Suprapubic skin (tissue), 4 donors: ENCODE results near the gene GOLGA8A. TPM values are rescaled to one million over a fixed set of nuclear protein-coding genes. Genes with fewer than 3 reads are reported as not detected.
"Not testable (repeated sequence)": the region's sequence is repeated elsewhere in the genome, so short reads cannot be mapped to it uniquely, and the experiment has no call there.

Source experiments
- DNase-seq, 2 donors: peaks; one replicate each; pipeline ENCODE4 v3.0.0-alpha.2; 2019; ENCODE audit warnings: low spot score in 2 of 2
- H3K27ac ChIP-seq: fragments of 200-600 bp; sonication (generic); one replicate; pipeline ENCODE4 v1.5.1; 2019
- H3K27me3 ChIP-seq: fragments of 200-600 bp; sonication (generic); one replicate; pipeline ENCODE4 v1.5.1; 2019
- H3K36me3 ChIP-seq: fragments of 200-600 bp; sonication (generic); one replicate; pipeline ENCODE4 v1.5.1; 2019
- H3K4me1 ChIP-seq: fragments of 200-600 bp; sonication (generic); one replicate; pipeline ENCODE4 v1.5.1; 2019
- H3K4me3 ChIP-seq: fragments of 200-600 bp; sonication (generic); one replicate; pipeline ENCODE4 v1.5.1; 2019; ENCODE audit warnings: mild to moderate bottlenecking
- H3K9me3 ChIP-seq: fragments of 200-600 bp; sonication (generic); one replicate; pipeline ENCODE4 v1.5.1; 2019
- EP300 ChIP-seq: sonication (generic); formaldehyde crosslinking; IDR thresholded peaks from one replicate; pipeline ENCODE4 v1.6.1; 2017; ENCODE audit warnings: antibody characterized with exemption
- POLR2A ChIP-seq, 2 donors: fragments of 450-650 bp; IDR thresholded peaks; one replicate each; pipeline ENCODE4 v1.6.1; 2017; ENCODE audit warnings: antibody characterized with exemption in 2 of 2, mild to moderate bottlenecking in 2 of 2, moderate library complexity in 2 of 2
- POLR2AphosphoS5 ChIP-seq, 3 donors: sonication (generic); formaldehyde crosslinking; IDR thresholded peaks; one replicate each; pipeline ENCODE4 v1.6.1; 2017; ENCODE audit warnings: antibody characterized with exemption in 3 of 3
- WGBS: methylation state at CpG from one replicate; pipeline ENCODE4 v1.1.5; 2018; 5-methylcytosine and 5-hydroxymethylcytosine counted together
- total RNA-seq, 4 donors: library from RNA; depleted of rRNA; stranded (reverse); fragments of >200 nt; gene quantifications; one replicate each; pipeline ENCODE4 v1.1.0, GENCODE V29; 2016
- TF ChIP-seq, protein P1 (sequence below), 2 donors: fragments of 200-600 bp in 1 of 2; fragments of 450-650 bp in 1 of 2; sonication (generic) in 1 of 2; IDR thresholded peaks; one replicate each; pipeline ENCODE4 v1.5.1; 2016 to 2019; ENCODE audit warnings: antibody characterized with exemption in 2 of 2, mild to moderate bottlenecking in 1 of 2, moderate library complexity in 1 of 2

The GOLGA8A gene
- total RNA-seq, 4 donors from 2014 or later: 19.5 to 155 (median 55.4) TPM

DNA sequence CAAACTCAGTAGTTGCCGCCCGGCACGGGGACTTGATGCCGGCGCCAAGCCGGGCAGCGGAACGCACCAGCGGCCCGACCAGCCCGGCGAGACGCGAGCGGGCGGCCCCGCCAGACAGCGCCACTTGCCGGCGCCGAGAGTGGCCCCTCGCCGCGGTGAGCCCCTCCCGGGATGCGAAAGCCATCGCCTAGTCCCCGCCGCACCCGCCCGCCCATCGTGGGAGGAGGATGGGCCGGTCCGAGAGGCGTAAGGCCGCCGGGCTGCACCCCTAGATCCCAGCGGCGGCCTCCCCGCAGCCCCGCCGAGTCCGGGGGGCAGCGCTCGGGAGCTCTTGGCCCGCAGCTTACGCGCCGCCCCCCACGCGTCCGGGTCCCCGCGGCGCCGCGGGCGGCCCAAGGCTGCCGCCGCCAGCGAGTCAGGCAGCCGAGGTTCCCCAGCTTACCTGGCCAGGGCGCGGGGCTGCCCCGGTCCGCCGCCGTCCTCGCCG, 609 bp downstream of the GOLGA8A start:
- WGBS: no CpG with 5 or more reads among the region's 70 CpGs

DNA sequence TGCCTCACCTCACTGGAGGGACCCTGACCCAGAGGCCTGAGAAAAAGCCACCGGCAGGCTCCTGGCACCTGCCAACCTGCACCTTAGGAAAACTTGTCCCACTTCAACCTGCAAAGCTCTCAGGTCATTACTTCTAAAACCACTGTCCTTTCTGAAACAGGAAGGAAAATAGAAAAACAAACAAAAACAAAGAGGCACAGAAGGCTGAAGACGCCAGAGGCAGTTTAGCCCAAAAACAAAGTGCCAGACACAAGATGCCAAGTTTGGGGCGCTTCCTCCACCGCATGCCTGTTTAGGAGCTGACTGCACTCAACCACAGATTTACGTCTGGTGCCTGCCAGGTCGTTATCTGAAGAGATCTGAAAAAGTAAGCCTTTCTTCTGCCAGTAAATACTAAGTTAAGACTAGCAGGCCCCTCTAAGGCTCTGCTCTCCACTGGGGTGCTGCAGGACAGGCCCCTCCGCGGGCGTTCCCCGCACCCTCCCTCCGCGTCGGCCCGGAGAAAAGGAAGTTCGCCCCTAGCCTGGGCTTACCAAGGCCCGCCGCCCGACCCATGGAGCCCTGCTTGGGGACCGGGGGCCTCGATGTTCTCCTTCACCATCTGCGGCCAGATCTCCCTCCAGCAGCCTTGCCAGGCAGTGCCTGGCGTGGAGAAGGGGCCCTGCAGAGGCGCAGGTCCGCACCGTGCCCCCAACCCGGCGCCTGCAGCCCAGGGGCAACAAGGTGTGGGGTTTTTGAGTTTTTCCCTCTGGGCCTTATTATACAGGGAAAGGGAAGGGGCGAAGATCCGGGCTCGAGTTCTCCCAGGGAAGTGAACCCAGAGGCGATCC, 1.3 kb downstream of the GOLGA8A start:
- H3K27ac ChIP-seq: peak overlapping the region; percentile 56
- no peak for TF ChIP-seq EP300
- no peak for TF ChIP-seq POLR2A (IDR thresholded peaks at IDR 0.05)
- no peak for TF ChIP-seq POLR2AphosphoS5 (IDR thresholded peaks at IDR 0.05)
- TF ChIP-seq, protein P1, sequence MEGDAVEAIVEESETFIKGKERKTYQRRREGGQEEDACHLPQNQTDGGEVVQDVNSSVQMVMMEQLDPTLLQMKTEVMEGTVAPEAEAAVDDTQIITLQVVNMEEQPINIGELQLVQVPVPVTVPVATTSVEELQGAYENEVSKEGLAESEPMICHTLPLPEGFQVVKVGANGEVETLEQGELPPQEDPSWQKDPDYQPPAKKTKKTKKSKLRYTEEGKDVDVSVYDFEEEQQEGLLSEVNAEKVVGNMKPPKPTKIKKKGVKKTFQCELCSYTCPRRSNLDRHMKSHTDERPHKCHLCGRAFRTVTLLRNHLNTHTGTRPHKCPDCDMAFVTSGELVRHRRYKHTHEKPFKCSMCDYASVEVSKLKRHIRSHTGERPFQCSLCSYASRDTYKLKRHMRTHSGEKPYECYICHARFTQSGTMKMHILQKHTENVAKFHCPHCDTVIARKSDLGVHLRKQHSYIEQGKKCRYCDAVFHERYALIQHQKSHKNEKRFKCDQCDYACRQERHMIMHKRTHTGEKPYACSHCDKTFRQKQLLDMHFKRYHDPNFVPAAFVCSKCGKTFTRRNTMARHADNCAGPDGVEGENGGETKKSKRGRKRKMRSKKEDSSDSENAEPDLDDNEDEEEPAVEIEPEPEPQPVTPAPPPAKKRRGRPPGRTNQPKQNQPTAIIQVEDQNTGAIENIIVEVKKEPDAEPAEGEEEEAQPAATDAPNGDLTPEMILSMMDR (IDR thresholded peaks at IDR 0.05): no peak
- WGBS: 4% methylated on average over 21 of the region's 31 CpGs

More for the DNA sequence above, 609 bp downstream of the GOLGA8A start:
- Histone ChIP-seq H3K9me3 (no peaks in the 10 kb centered on the region), H3K4me1 (peaks cover 21% of the 10 kb centered on the region), H3K27me3 (no peaks in the 10 kb centered on the region), H3K4me3 (peak overlapping the region; percentile 81), H3K36me3 (peaks cover 10% of the 10 kb centered on the region), H3K27ac (peak overlapping the region; percentile 56)
- no peak for DNase-seq
- no peak for TF ChIP-seq POLR2AphosphoS5 (IDR thresholded peaks at IDR 0.05)
- TF ChIP-seq POLR2A (IDR thresholded peaks at IDR 0.05): no peak
- no peak for TF ChIP-seq EP300
- TF ChIP-seq, protein P1 (IDR thresholded peaks at IDR 0.05): no peak

GRCh38 chr15:34435658-34436057, 1.9 kb downstream of the GOLGA8A start:
- 90% methylated on average over 6 of the region's 11 CpGs for WGBS
- TF ChIP-seq, protein P1 (IDR thresholded peaks at IDR 0.05): no peak
- TF ChIP-seq POLR2AphosphoS5 (IDR thresholded peaks at IDR 0.05) (no peak), EP300 (no peak), POLR2A (IDR thresholded peaks at IDR 0.05) (no peak)
- DNase-seq: no peak
- Histone ChIP-seq H3K9me3 (no peaks in the 10 kb centered on the region), H3K27me3 (no peaks in the 10 kb centered on the region), H3K4me3 (peak overlapping the region; percentile 81), H3K27ac (no peak overlapping the region), H3K36me3 (peaks cover 12% of the 10 kb centered on the region), H3K4me1 (peaks cover 21% of the 10 kb centered on the region)

More for the DNA sequence above, 1.3 kb downstream of the GOLGA8A start:
- Histone ChIP-seq H3K27me3 (no peaks in the 10 kb centered on the region), H3K4me1 (peaks cover 21% of the 10 kb centered on the region), H3K4me3 (peak overlapping the region; percentile 81), H3K36me3 (peaks cover 12% of the 10 kb centered on the region), H3K9me3 (no peaks in the 10 kb centered on the region)
- DNase-seq: no peak

DNA sequence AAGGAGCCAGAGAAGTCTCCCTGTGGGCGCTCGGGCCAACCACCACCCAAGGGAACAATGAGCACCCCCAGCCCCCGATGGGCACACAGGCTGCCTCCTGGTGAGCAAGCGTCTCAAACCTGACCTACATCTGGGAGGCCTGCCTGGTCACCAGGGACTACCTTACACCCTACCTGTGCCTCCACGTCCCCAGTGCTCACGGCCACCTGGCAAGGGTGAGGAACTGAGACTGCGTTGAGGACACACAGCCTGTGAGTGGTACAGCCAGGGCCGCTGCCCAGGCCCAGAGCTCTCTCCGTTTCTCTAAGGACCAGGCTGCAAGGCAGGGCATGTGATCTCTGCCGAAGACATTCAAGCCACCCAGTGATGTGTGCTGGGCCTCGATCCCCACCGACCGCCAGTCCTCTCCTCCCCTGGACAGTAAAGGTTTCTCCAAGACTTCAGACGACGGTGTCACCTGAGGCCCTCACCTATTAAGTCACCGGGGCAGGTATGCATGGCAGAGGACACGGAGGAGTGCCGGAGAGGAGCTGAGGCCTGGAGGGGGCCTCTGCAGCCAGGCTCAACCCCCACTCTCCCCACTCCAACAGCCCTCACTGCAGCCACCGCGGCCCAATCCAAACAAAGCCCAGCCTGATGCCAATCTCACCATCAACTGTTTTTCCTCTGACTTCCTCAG, 2.8 kb downstream of the GOLGA8A start:
- no peaks in the 10 kb centered on the region for H3K27me3 ChIP-seq
- no peak for DNase-seq
- no peak overlapping the region for H3K27ac ChIP-seq
- TF ChIP-seq POLR2A (IDR thresholded peaks at IDR 0.05) (no peak), EP300 (no peak), POLR2AphosphoS5 (IDR thresholded peaks at IDR 0.05) (no peak)
- TF ChIP-seq, protein P1 (IDR thresholded peaks at IDR 0.05): no peak
- peaks cover 21% of the 10 kb centered on the region for H3K4me1 ChIP-seq
- H3K4me3 ChIP-seq: no peak overlapping the region
- H3K9me3 ChIP-seq: no peaks in the 10 kb centered on the region
- H3K36me3 ChIP-seq: peaks cover 15% of the 10 kb centered on the region
- 97% methylated on average over 15 of the region's 20 CpGs for WGBS

- Histone ChIP-seq H3K4me1 (peaks cover 21% of the 10 kb centered on the region), H3K36me3 (peaks cover 15% of the 10 kb centered on the region)
- 74% methylated on average over 10 of the region's 11 CpGs for WGBS
- not testable (repeated sequence) for H3K9me3 ChIP-seq, H3K27ac ChIP-seq, DNase-seq, H3K27me3 ChIP-seq, H3K4me3 ChIP-seq
Observed at GRCh38 chr15:34433956-34434626, 3.5 kb downstream of the GOLGA8A start.

DNA sequence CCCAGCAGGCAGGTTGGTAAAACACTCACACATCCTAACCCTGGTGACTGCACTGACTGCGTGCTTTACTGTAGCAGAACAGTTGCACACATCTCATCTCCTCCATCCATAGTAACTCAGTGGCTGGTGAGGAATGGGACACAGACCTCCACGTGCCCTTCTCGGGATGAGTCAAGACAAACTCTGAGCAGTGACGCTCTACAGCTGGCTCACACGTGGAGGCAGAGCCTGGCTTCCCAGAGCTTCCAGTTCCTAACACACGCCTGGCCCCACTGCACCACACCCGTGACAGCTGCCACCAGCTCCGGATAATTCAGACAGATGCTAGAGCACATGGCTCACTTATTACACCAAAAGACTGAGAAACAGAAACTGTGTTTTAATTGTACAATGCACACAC, 7.0 kb downstream of the GOLGA8A start:
- peaks cover 15% of the 10 kb centered on the region for H3K36me3 ChIP-seq
- not testable (repeated sequence) for H3K4me1 ChIP-seq, H3K27ac ChIP-seq, DNase-seq, H3K27me3 ChIP-seq, H3K9me3 ChIP-seq, H3K4me3 ChIP-seq
- WGBS: 61% methylated on average over 7 of the region's 8 CpGs

GRCh38 chr15:34423425-34424090, 14.1 kb downstream of the GOLGA8A start:
- not testable (repeated sequence) for H3K4me3 ChIP-seq, H3K27ac ChIP-seq, H3K4me1 ChIP-seq, H3K27me3 ChIP-seq, DNase-seq, H3K9me3 ChIP-seq, H3K36me3 ChIP-seq
- WGBS: no CpG with 5 or more reads among the region's 6 CpGs

GRCh38 chr15:34420953-34421352, 16.7 kb downstream of the GOLGA8A start:
- H3K27me3 ChIP-seq, H3K9me3 ChIP-seq, H3K4me3 ChIP-seq, H3K36me3 ChIP-seq, H3K27ac ChIP-seq, DNase-seq, H3K4me1 ChIP-seq: not testable (repeated sequence)
- WGBS: 96% methylated on average over 5 of the region's 11 CpGs
